ENCODE measurements around the gene PAXX. TPM values are rescaled to one million over a fixed set of nuclear protein-coding genes. Genes with fewer than 3 reads are reported as not detected.
A peak's percentile ranks its signal among the peaks of the same experiment; 100 is the strongest.
"Not testable (repeated sequence)": the region's sequence is repeated elsewhere in the genome, so short reads cannot be mapped to it uniquely, and the experiment has no call there.

PAXX gene
- total RNA-seq, 6 donors from 2014 or later, result 41.8 to 150 (median 52.8) TPM

DNA sequence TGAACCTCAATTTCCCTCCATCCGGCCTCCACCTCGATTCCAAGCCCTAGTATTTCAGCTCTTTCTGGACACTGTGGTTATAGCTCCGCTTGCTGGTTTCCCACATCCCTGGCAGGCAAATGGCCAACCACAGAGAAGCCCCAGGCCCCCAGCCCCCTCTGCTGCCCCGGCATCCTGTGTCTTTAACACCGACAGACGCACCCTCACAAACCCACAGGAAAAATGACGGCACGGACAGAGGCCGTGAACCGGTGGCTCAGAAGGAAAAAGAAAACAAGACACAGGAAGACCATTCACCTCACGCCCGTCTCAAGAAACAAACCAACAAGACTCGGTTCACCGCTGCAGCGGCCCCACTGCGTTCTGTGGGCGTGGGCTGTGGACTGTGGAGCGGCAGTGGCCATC lies 5.6 kb downstream of the PAXX start:
- peak in 1 of 2 donors; percentile 32 for TF ChIP-seq POLR2AphosphoS5 (IDR thresholded peaks at IDR 0.05)
- no peak for TF ChIP-seq POLR2A (IDR thresholded peaks at IDR 0.05)
- TF ChIP-seq, protein P1, sequence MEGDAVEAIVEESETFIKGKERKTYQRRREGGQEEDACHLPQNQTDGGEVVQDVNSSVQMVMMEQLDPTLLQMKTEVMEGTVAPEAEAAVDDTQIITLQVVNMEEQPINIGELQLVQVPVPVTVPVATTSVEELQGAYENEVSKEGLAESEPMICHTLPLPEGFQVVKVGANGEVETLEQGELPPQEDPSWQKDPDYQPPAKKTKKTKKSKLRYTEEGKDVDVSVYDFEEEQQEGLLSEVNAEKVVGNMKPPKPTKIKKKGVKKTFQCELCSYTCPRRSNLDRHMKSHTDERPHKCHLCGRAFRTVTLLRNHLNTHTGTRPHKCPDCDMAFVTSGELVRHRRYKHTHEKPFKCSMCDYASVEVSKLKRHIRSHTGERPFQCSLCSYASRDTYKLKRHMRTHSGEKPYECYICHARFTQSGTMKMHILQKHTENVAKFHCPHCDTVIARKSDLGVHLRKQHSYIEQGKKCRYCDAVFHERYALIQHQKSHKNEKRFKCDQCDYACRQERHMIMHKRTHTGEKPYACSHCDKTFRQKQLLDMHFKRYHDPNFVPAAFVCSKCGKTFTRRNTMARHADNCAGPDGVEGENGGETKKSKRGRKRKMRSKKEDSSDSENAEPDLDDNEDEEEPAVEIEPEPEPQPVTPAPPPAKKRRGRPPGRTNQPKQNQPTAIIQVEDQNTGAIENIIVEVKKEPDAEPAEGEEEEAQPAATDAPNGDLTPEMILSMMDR (IDR thresholded peaks at IDR 0.05), result peak in 1 of 6 experiments; percentile 12

DNA sequence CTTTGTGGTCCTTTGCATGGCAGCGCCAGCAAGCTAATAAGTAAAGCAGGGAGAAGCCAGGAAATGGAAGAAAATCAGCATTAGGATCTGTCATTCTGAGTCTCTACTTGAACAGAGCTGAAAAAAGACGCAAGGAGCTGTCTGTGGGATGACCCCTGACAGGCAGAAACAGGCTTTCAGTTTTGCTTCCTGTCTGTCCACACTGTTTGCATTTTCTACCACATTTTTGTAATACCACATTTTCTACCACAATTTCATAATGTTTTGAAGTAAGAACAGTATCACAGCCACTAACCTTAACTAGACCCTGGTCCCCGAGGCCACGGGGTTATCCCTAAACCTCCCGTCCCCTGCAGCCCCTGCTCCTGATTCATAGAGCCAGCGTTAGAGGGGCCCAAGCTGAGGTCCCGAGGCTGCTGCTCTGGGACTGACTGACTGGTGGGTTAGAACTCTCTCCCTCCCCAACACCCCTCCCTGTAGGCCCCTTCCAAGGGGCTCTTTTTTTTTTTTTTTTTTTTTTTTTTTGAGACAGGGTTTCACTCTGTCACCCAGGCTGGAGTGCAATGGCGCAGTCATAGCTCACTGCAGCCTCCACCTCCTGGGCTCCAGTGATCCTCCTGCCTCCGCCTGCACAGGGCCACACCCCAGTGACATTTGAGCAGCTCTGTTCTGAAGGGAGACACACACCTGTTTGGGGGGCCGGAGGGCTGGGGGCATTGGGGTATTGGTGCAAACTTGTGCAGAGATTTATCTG lies 8.1 kb downstream of the PAXX start:
- Histone ChIP-seq H3K27ac (peak overlapping the region; percentile 40 to 67 (median 64)), H3K9me3 (no peaks in the 10 kb centered on the region), H3K27me3 (no peaks in the 10 kb centered on the region), H3K4me1 (peaks cover 39 to 57% (median 45%) of the 10 kb centered on the region in 4 donors), H3K36me3 (no peaks in the 10 kb centered on the region), H3K4me3 (peak overlapping the region in 1 of 4 donors; percentile 8)
- no peak for TF ChIP-seq POLR2A (IDR thresholded peaks at IDR 0.05)
- TF ChIP-seq POLR2AphosphoS5 (IDR thresholded peaks at IDR 0.05), result no peak
- no peak for TF ChIP-seq EP300 (IDR thresholded peaks at IDR 0.05)
- TF ChIP-seq, protein P1 (IDR thresholded peaks at IDR 0.05), result no peak
- DNase-seq, result no peak
- peak in 1 of 2 donors; percentile 14 for ATAC-seq (ENCODE audit: low FRiP score in 2 of 2)
- WGBS, 2 donors, result 58% methylated on average over 10 of the region's 10 CpGs

More for the DNA sequence above, 5.6 kb downstream of the PAXX start:
- H3K9me3 ChIP-seq, result no peaks in the 10 kb centered on the region
- peaks cover 62 to 83% (median 70%) of the 10 kb centered on the region in 4 donors for H3K4me1 ChIP-seq
- no peak overlapping the region for H3K4me3 ChIP-seq
- DNase-seq (peak; percentile 47 to 69), ATAC-seq (ENCODE audit: low FRiP score in 2 of 2) (no peak)
- 46 to 49% methylated on average over 16 to 18 of the region's 18 CpGs for WGBS, 2 donors
- H3K27me3 ChIP-seq, result no peaks in the 10 kb centered on the region
- peak overlapping the region in 3 of 4 donors; percentile 19 to 90 (median 73) for H3K27ac ChIP-seq
- H3K36me3 ChIP-seq, result peaks cover 0 to 12% (median 5%) of the 10 kb centered on the region in 4 donors

DNA sequence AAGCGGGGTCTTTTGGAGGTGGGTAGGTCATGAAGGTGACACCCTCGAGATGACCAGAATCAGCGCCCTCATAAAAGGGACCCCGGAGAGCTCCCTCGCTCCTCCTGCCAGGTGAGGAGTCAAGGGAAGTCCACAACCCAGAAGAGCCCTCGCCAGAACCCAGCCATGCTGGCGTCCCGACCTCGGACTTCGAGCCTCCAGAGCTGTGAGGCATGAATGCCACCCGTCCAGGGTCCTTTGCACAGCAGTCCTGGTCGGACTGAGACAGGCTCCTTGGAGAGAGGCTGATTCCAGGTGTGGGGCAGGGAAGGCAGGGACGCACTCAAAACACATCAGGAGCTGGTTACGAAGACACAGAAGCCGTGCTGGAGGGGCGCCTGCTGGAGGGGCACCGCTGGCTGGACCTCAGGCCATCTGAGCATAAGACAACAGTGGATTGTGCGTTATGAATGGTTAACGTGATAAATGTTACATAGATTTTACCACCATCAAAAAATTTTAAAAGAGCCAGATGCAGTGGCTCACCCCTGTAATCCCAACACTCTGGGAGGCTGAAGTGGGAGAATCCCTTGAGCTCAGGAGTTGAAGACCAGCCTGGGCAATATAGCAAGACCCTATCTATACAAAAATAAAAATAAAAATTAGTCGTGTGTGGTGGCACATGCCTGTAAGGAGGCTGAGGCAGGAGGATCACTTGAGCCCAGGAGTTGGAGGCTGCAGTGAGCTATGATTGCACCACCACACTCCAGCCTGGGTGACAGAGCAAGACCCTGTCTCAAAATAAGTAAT lies 9.8 kb downstream of the PAXX start:
- no peaks in the 10 kb centered on the region for H3K9me3 ChIP-seq
- H3K4me1 ChIP-seq, result peaks cover 22 to 41% (median 32%) of the 10 kb centered on the region in 4 donors
- no peak for TF ChIP-seq POLR2AphosphoS5 (IDR thresholded peaks at IDR 0.05)
- no peak for TF ChIP-seq POLR2A (IDR thresholded peaks at IDR 0.05)
- TF ChIP-seq, protein P1 (IDR thresholded peaks at IDR 0.05), result no peak
- no peak for TF ChIP-seq EP300 (IDR thresholded peaks at IDR 0.05)
- no peak overlapping the region for H3K27ac ChIP-seq
- 87 to 89% methylated on average over 18 to 20 of the region's 20 CpGs for WGBS, 2 donors
- no peak for DNase-seq
- ATAC-seq (ENCODE audit: low FRiP score in 2 of 2), result no peak
- no peaks in the 10 kb centered on the region for H3K27me3 ChIP-seq
- H3K4me3 ChIP-seq, result no peak overlapping the region
- no peaks in the 10 kb centered on the region for H3K36me3 ChIP-seq

DNA sequence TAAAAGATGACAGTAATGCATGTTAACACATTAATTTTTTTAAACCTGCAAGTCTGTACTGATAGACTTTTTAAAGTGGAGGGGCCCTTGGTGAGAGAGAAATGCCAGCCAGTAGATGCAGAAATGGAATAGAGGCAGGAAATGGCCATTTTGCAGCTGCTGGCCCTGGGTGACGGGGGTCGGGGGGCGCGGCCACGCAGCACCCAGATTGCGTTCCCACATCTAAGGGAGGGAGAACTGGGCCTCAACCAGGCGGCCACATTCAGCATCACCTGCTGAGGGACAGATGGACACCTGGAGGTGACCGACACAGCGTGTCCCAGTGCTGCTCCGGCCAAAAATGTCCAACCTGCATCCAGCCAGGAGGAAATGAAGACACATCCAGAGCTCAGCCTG lies 10.4 kb downstream of the PAXX start:
- no peaks in the 10 kb centered on the region for H3K9me3 ChIP-seq
- H3K27me3 ChIP-seq, result no peaks in the 10 kb centered on the region
- no peak for ATAC-seq (ENCODE audit: low FRiP score in 2 of 2)
- peaks cover 16 to 41% (median 32%) of the 10 kb centered on the region in 4 donors for H3K4me1 ChIP-seq
- no peak overlapping the region for H3K27ac ChIP-seq
- H3K36me3 ChIP-seq, result no peaks in the 10 kb centered on the region
- H3K4me3 ChIP-seq, result no peak overlapping the region
- WGBS, 2 donors, result 80 to 89% methylated on average over 6 to 10 of the region's 10 CpGs
- peak in 1 of 2 donors; percentile 72 for DNase-seq
- TF ChIP-seq POLR2AphosphoS5 (IDR thresholded peaks at IDR 0.05) (no peak), EP300 (IDR thresholded peaks at IDR 0.05) (no peak)

DNA sequence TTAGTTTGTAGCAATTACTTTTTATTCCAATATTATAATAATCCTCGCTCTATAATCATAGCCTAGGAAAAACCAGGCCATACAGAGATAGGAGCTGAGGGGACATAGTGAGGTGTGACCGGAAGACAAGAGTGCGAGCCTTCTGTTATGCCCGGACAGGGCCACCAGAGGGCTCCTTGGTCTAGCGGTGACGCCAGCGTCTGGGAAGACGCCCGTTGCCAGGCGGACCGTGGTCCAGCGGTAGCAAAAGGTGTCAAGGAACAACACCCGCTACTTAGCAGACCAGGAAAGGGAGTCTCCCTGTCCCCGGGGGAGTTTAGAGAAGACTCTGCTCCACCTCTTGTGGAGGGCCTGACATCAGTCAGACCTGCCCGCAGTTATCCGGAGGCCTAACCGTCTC lies 12.1 kb downstream of the PAXX start:
- H3K27me3 ChIP-seq; ATAC-seq (ENCODE audit: low FRiP score in 2 of 2); H3K4me3 ChIP-seq; H3K9me3 ChIP-seq; H3K27ac ChIP-seq: not testable (repeated sequence)
- Histone ChIP-seq H3K4me1 (peaks cover 12 to 27% (median 25%) of the 10 kb centered on the region in 4 donors), H3K36me3 (peaks cover 0 to 10% (median 2%) of the 10 kb centered on the region in 4 donors)
- TF ChIP-seq, protein P1 (IDR thresholded peaks at IDR 0.05), result peak; percentile 39 to 66 (median 54)
- WGBS, 2 donors, result 37 to 44% methylated on average over 15 to 17 of the region's 17 CpGs
- DNase-seq, result peak in 1 of 2 donors; percentile 69
